ENCODE data around the gene AP2A1. TPM values are rescaled to one million over a fixed set of nuclear protein-coding genes. Genes with fewer than 3 reads are reported as not detected.

The AP2A1 gene
- total RNA-seq, 6 experiments from 2014 or later: 38.7 to 103 (median 49.8) TPM

DNA sequence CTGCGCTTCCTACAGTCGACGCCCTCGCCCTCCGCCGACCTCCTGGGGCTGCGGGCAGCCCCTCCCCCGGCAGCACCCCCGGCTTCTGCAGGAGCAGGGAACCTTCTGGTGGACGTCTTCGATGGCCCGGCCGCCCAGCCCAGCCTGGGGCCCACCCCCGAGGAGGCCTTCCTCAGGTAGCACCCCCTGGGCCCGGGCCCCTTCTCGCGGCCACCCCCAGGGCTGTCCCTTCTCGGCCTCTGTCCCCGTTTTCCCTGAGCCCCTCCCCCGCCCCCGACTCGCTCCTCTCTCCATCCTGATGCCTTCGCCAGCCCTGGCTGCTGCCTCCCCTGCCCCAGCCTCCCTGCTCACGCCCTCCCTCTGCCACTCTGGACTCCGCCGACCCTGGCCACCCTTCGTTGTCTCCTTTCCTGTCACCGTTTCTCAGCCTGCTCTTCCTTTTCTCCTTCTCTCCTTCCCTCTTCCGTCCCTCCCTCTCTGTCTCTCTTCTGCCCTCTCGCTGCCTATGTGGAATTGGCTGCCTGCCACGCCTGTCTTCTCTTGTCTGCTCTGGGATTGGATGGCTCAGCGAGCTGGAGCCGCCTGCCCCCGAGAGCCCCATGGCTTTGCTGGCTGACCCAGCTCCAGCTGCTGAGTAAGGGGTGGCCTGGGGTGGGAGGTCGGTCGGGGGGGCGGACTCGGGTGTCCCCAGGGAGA is 35.3 kb downstream of the AP2A1 start:
- ATAC-seq: peak; percentile 7 to 45 (median 21)

DNA sequence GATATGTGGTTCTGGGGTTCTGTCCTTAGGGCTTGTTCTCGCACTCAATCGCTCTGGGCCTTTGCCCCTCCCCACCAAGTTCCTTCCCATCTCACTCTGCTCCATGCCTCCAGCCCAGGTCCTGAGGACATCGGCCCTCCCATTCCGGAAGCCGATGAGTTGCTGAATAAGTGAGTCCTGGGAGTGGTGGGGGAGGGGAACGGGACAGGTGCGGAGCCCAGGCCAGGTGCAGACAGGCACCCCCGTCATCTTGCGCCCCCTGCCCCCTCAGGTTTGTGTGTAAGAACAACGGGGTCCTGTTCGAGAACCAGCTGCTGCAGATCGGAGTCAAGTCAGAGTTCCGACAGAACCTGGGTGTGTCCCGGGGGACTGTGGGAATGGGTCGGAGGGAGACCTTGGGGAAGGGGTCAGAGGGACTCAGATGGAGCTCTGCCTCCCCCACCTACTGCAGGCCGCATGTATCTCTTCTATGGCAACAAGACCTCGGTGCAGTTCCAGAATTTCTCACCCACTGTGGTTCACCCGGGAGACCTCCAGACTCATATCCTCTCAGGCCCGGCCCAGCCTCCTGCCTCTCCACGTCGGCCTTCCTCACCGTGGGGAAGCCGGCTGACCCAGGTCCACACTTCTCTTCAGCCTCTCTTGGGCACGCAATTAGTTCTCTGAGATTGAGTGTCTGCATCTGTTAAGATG is 36.2 kb downstream of the AP2A1 start:
- no peak for DNase-seq
- no peak for ATAC-seq
- H3K27ac ChIP-seq: no peak overlapping the region
- no peak overlapping the region for H3K4me3 ChIP-seq
- no peaks in the 10 kb centered on the region for H3K9me3 ChIP-seq
- intact Hi-C loops (cut with DNase I): no loop called here
- no peaks in the 10 kb centered on the region for H3K27me3 ChIP-seq
- H3K36me3 ChIP-seq: peaks cover 0 to 40% (median 25%) of the 10 kb centered on the region in 4 donors
- TF ChIP-seq POLR2A (IDR thresholded peaks at IDR 0.05): no peak
- TF ChIP-seq, protein P1, sequence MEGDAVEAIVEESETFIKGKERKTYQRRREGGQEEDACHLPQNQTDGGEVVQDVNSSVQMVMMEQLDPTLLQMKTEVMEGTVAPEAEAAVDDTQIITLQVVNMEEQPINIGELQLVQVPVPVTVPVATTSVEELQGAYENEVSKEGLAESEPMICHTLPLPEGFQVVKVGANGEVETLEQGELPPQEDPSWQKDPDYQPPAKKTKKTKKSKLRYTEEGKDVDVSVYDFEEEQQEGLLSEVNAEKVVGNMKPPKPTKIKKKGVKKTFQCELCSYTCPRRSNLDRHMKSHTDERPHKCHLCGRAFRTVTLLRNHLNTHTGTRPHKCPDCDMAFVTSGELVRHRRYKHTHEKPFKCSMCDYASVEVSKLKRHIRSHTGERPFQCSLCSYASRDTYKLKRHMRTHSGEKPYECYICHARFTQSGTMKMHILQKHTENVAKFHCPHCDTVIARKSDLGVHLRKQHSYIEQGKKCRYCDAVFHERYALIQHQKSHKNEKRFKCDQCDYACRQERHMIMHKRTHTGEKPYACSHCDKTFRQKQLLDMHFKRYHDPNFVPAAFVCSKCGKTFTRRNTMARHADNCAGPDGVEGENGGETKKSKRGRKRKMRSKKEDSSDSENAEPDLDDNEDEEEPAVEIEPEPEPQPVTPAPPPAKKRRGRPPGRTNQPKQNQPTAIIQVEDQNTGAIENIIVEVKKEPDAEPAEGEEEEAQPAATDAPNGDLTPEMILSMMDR (IDR thresholded peaks at IDR 0.05): no peak
- no peaks in the 10 kb centered on the region for H3K4me1 ChIP-seq
- 85% methylated on average over 12 of the region's 24 CpGs for WGBS (ENCODE audit: insufficient coverage, low coverage, low lambda C conversion rate, missing lambda C conversion rate)

More for the DNA sequence above, 35.3 kb downstream of the AP2A1 start:
- Histone ChIP-seq H3K4me1 (no peaks in the 10 kb centered on the region), H3K27me3 (no peaks in the 10 kb centered on the region), H3K36me3 (peaks cover 0 to 48% (median 30%) of the 10 kb centered on the region in 4 donors), H3K4me3 (no peak overlapping the region), H3K27ac (no peak overlapping the region), H3K9me3 (no peaks in the 10 kb centered on the region)
- intact Hi-C loops (cut with DNase I): no loop called here
- 74% methylated on average over 30 of the region's 38 CpGs for WGBS (ENCODE audit: insufficient coverage, low coverage, low lambda C conversion rate, missing lambda C conversion rate)
- peak in 2 of 3 donors; percentile 67 to 74 for DNase-seq
- no peak for TF ChIP-seq POLR2A (IDR thresholded peaks at IDR 0.05)
- TF ChIP-seq, protein P1 (IDR thresholded peaks at IDR 0.05): peak in 2 of 4 donors; percentile 8 to 11

DNA sequence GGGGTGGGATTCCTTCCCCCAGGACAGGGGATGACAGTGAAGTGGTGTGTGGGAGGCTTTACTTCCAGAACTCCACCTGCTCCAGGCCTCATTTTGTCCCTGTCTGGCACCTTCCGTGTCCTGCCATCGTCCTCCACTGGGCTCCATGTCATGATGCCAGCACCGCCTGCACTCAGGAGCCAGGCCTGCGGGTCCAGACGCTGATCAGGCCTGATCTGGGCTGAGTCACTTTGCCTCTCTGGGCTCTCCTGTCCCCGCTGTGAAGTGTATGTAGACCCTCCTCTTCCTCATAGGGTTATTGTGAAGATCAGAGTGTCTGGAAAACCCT is 36.7 kb downstream of the AP2A1 start:
- Histone ChIP-seq H3K9me3 (no peaks in the 10 kb centered on the region), H3K4me3 (no peak overlapping the region), H3K27me3 (no peaks in the 10 kb centered on the region), H3K36me3 (peaks cover 0 to 36% (median 20%) of the 10 kb centered on the region in 4 donors), H3K27ac (no peak overlapping the region), H3K4me1 (no peaks in the 10 kb centered on the region)
- ATAC-seq (no peak), DNase-seq (no peak)
- 100% methylated on average over 2 of the region's 6 CpGs for WGBS (ENCODE audit: insufficient coverage, low coverage, low lambda C conversion rate, missing lambda C conversion rate)
- TF ChIP-seq, protein P1 (IDR thresholded peaks at IDR 0.05): no peak
- no peak for TF ChIP-seq POLR2A (IDR thresholded peaks at IDR 0.05)
- intact Hi-C loops (cut with DNase I): no loop called here

DNA sequence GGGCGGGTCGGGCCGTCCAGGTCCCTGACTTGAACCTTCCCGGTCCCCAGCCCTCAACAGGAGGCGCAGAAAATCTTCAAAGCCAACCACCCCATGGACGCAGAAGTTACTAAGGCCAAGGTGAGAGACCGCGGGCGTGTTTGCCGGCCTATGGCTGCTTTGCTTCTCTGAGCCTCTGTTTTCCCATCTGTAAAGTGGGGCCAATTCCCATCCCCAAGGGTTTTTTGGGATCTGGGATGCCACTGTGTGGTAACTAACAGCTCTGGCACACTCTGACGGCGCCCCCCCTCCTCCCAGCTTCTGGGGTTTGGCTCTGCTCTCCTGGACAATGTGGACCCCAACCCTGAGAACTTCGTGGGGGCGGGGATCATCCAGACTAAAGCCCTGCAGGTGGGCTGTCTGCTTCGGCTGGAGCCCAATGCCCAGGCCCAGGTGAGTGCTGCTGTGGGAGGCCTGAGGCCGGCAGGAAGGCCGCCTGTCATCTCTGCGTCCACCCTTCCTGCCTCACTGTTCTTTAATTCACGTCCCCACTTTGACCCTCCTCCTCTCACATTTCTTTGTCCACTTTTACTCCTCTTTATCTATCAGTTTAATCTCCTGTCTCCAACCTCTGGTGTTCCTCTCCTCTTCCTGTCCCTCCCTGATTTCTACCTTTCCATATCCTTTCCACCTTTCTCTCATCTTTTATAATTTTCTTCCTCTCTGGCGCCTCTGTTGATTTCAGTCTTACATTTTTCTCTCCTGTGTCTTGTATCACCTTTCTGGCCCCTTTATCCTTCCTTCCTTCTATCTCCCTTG is 39.2 kb downstream of the AP2A1 start:
- 83% methylated on average over 2 of the region's 20 CpGs for WGBS (ENCODE audit: insufficient coverage, low coverage, low lambda C conversion rate, missing lambda C conversion rate)
- Histone ChIP-seq H3K36me3 (peaks cover 0 to 15% (median 9%) of the 10 kb centered on the region in 4 donors), H3K27ac (no peak overlapping the region), H3K4me3 (no peak overlapping the region), H3K27me3 (no peaks in the 10 kb centered on the region), H3K9me3 (no peaks in the 10 kb centered on the region), H3K4me1 (peaks cover 0 to 14% (median 3%) of the 10 kb centered on the region in 4 donors)
- intact Hi-C loops (cut with DNase I): no loop called here
- DNase-seq (no peak), ATAC-seq (no peak)
- no peak for TF ChIP-seq POLR2A (IDR thresholded peaks at IDR 0.05)
- TF ChIP-seq, protein P1 (IDR thresholded peaks at IDR 0.05): no peak

Data from right lobe of liver (tissue), 6 donors.